Upper lobe of left lung (tissue), 4 donors: ENCODE results near the gene SNAI1.

Source experiments
- CTCF ChIP-seq, 6 experiments: fragments of 450-650 bp in 4 of 6; fragments of 200-600 bp in 2 of 6; sonication (generic) in 2 of 6; IDR thresholded peaks; one replicate each; pipeline ENCODE4 v1.5.1; 2016 to 2019; ENCODE audit warnings: antibody characterized with exemption in 6 of 6
- POLR2A ChIP-seq, 4 donors: fragments of 450-650 bp; IDR thresholded peaks; one replicate each; pipeline ENCODE4 v1.5.1; 2016 to 2017; ENCODE audit warnings: antibody characterized with exemption in 4 of 4, mild to moderate bottlenecking in 2 of 4

- TF ChIP-seq CTCF (IDR thresholded peaks at IDR 0.05) (no peak), POLR2A (IDR thresholded peaks at IDR 0.05) (no peak)
These were observed 2.8 kb downstream of the SNAI1 start for GRCh38 chr20:49985617-49986016.
